ENCODE results near the gene MIS12.

MIS12 gene

GRCh38 chr17:5486206-5487124, at the start of gene MIS12:
TSS of gene MIS12 (plus strand) at chr17:5486566. CDS start at chr17:5488863, 2,297 bp downstream.
- DNase-seq = peak; percentile 95

DNA sequence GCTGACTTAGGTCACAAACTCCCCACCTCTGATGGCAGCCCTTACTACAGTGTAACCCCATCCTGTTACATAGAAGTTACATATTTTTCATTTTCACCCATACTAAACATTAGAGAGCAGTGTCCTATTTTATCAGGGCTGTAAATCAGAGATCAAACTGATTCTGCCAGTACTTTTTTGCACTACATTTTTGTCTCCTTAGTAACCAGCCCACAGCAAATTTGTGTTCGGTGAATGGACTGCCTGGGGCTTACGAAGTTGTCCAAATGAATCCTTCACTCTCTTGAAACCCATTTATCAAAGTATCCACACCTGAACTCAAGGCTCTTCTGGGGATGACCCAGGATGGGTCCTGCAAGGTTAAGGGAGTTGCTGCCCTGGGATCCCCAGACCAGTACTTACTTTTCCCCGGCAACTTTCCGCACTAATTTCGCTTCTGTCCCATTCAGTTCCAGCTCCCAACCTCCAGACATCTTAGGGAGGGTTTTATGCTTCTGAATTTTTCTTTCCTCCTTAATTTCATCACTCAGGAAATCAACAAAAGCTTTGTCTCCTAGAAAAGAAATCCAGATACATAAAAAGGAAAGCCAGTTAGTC, 48.5 kb upstream of the MIS12 start:
- DNase-seq = no peak

DNA sequence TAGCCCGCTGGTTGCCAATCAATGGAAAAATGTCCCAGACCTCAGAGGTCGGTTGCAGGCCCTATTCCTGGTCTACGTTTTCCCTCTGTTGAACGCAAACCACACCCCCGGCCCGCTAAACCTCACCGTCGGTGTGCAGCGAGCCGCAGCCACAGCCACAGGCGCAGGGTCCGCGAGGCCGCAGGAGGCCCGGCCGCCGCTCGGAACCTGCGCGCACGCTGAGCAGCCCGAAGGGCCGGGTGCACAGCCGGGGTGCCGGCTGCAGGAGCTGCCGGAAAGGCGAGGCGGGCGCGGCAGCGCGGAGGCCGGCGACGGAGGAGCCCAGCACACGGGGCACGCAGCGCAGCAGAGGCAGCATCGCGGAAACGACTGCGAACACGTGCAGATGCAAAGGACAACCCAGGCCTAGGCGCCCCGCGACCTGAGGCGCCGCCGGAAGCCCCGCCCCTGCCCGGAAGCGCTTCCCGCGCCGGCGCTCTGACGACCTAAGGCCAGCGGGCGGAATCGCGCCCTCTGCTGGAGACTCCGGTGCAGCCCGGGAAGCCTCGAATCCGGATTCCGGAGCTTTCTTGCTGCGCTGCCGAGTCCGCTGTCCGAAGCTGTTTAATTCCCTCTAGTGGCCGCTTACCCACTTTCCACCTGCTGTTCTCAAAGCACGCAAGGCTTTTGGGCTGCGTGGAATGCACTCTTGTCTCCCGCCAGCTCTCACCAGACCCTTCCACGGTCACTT, 47.5 kb upstream of the MIS12 start, which contains the start of gene C1QBP:
C1QBP (minus strand) TSS at position 440 of the 730 bp plus-strand sequence; CDS start at position 358, 82 bp downstream.
- peak; percentile 87 for DNase-seq

- no peak for DNase-seq
Measured at GRCh38 chr17:5439446-5439764, 47.0 kb upstream of the MIS12 start.

GRCh38 chr17:5443728-5444127, 42.6 kb upstream of the MIS12 start:
- no peak for DNase-seq

GRCh38 chr17:5444209-5444608, 42.2 kb upstream of the MIS12 start:
- no peak for DNase-seq

- DNase-seq = no peak
Measured at GRCh38 chr17:5446786-5447185, 39.6 kb upstream of the MIS12 start.

- DNase-seq = no peak
Measured at GRCh38 chr17:5464717-5465507, 21.5 kb upstream of the MIS12 start.

- no peak for DNase-seq
Measured at GRCh38 chr17:5466295-5466694, 20.1 kb upstream of the MIS12 start.

DNA sequence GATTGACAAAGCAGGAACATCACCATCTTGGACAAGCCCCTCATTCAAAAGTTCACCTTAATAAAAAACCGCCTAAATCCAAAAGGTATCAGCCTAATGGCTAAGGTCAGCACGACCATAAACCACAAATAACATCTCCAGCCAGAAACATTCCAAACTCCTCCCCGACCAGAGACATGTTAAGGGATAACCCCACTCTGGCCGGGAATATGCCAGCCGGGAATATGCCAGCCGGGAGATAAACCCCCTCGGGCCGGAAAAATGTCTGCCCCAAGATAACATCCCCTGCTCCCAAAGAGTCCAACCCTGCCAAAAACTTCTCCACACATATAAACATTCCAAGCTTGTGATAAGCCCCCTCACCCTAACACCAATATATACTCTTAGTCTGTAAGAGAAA, 18.9 kb upstream of the MIS12 start:
- no peak for DNase-seq

- DNase-seq = no peak
Measured at GRCh38 chr17:5468075-5468473, 18.3 kb upstream of the MIS12 start.

- DNase-seq = no peak
Measured at GRCh38 chr17:5472511-5472910, 13.9 kb upstream of the MIS12 start.

DNA sequence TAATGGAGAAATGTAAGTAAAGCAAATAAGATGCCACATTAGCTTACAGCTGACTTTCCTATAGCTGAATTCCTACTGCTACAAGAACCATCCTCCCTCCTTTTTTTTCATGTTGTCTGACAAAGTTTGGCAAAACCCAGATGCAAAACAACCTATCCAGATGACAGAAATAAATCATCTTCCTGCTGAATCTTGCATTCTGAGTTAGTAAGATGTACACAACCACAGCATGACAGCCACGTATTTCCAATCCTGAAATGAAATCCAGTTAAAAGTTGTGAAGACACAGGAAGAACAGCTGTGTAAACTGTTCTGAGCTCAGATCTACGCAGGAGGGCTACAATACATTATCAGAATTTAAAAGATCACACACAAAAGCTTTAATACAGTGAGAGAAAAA, 12.5 kb upstream of the MIS12 start:
- no peak for DNase-seq

DNA sequence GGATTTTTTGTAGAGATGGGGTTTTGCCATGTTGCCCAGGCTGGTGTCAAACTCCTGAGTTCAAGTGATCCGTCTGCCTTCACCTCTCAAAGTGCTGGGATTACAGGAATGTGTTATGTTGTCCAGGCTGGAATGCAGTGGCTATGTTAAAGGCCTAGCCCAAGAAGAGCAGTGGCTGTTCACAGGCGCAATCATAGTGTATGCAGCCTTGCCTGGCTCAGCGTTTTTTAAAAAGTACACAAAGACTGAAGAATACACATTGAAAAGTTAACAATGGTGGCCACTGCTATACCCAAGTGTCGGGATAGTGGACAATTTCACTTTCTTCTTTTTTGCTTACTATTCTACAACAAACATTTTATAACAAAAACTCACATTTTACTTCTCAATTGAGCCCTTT, 7.4 kb upstream of the MIS12 start:
- DNase-seq = no peak

DNA sequence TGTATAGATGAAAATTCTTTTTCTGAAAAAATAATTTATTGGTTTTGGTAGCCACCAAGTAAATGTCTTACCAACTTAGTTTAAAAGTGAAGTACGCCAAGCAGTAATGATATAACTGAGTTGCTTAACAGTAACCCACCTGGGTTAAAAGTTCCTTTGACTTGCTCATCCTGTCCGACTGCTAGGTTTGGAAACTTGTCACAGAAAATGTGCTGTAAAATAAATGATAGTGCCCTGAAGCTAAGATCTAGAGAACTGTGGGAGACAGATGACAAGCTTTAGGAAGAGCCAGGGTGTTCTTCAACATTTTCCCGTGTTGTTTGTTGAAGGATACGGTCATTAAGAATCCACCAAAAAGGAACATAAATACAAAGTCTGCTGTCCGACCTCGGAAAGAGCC, 5.4 kb upstream of the MIS12 start:
- no peak for DNase-seq

GRCh38 chr17:5481451-5481850, 4.9 kb upstream of the MIS12 start:
- no peak for DNase-seq

- no peak for DNase-seq
Measured at GRCh38 chr17:5485270-5486205, 828 bp upstream of the MIS12 start, which contains the start of gene DERL2. TSS of gene DERL2 (minus strand) at chr17:5486178. CDS start at chr17:5486161, 17 bp downstream.

DNA sequence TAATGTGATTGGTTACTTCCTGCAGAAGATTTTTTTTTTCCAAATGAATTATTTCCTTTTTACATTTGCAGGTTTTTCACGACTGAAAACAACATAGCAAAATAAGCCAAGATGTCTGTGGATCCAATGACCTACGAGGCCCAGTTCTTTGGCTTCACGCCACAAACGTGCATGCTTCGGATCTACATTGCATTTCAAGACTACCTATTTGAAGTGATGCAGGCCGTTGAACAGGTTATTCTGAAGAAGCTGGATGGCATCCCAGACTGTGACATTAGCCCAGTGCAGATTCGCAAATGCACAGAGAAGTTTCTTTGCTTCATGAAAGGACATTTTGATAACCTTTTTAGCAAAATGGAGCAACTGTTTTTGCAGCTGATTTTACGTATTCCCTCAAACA, 2.4 kb downstream of the MIS12 start:
- no peak for DNase-seq

GRCh38 chr17:5492970-5493369, 6.6 kb downstream of the MIS12 start:
- DNase-seq = no peak

DNA sequence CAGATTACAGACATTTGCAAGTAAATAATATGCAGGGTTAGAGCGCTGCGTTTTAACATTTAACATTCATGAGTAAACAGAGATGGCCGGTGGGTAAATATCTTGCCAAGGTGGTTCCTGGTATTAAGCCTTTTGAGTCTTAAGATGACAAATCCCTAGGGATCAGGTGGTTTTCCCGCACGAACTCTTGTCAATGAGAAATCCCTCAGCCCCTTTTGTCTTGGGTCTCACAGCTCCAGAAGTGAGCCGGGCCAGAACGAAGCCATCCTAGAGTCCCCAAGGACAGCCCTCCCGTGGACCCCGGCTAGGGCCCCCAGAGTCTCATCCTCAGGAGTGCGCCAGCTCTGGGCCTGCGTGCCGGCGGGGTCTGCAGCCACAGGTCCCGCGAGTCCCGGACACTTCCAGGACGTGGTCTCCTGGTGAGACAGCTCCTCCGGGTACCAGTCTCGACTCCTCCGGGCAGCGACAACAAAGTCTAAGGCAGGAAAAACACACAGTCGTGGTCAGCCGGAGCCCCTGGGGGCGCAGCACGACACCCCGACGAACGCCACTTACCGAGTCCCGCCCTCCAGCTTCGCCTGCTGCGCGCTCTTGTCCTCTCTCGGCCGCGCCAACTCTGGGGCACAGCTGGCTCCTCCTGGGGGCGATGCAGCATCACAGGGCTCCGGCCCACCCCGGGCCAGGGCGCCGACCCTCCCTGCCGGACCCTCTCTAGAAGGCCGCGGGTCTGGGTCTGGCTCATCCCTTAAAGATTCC, 13.3 kb downstream of the MIS12 start:
- DNase-seq = no peak

- DNase-seq = no peak
Measured at GRCh38 chr17:5500247-5500588, 13.9 kb downstream of the MIS12 start.
